GM12873 (cell line): ENCODE results near the gene ZNF654.
A peak's percentile ranks its signal among the peaks of the same experiment; 100 is the strongest.

ENCODE experiments used
- CTCF ChIP-seq: IDR thresholded peaks from 2 replicates; pipeline ENCODE4 v1.5.1; 2012; ENCODE audit warnings: low read depth, mild to moderate bottlenecking, moderate library complexity, low read length, control low read depth; ENCODE audit not compliant: insufficient read depth; ENCODE audit errors: missing control alignments

ZNF654 gene

GRCh38 chr3:88152841-88153240 lies 93.8 kb downstream of the ZNF654 start:
- no peak for TF ChIP-seq CTCF

DNA sequence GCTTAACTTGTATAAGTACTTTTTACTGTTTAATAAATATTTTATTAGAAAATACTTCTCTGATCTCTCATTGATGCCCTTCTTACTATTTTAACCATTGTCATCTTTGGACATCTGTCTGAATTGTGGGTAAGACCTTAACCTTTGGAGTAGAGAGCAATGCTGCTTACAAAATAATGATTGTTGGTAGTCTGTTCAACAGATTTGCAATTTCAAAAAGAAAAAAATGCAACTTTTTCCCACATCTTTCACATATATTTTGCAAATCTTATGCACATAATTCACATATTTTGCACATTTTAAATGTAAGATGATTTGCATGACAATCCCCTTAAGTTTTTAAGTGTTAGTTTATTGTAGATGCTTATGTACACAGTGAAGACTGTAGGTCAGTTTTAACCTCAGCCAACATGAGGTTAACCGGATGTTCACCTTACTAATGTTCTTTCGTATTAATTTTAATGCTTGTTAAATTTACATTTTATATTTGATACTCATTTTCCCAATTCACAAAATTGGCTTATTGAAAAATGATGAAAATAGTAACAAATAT lies 107.4 kb downstream of the ZNF654 start:
- TF ChIP-seq CTCF = no peak

DNA sequence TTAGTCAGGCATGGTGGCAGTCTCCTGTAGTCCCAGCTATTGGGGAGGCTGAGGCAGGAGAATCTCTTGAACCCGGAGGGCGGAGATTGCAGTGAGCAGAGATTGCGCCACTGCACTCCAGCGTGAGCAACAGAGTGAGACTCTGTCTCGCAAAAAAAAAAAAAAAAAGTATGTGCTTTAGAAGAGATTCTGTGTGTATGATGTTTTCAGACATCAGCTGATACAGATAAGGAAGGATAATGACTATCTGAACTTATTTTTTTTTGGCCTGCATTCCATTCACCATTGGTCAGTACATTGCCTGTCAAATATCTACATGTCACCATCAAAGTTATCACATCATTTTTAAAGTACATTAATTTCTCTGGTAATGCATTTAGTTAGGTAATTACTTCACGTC lies 108.1 kb downstream of the ZNF654 start:
- TF ChIP-seq CTCF = no peak

GRCh38 chr3:88167704-88168103 lies 108.6 kb downstream of the ZNF654 start:
- no peak for TF ChIP-seq CTCF

- TF ChIP-seq CTCF = no peak
These were observed 109.1 kb downstream of the ZNF654 start for GRCh38 chr3:88168171-88168570.

- peak; percentile 68 for TF ChIP-seq CTCF
These were observed 121.4 kb downstream of the ZNF654 start for GRCh38 chr3:88180398-88180999.

DNA sequence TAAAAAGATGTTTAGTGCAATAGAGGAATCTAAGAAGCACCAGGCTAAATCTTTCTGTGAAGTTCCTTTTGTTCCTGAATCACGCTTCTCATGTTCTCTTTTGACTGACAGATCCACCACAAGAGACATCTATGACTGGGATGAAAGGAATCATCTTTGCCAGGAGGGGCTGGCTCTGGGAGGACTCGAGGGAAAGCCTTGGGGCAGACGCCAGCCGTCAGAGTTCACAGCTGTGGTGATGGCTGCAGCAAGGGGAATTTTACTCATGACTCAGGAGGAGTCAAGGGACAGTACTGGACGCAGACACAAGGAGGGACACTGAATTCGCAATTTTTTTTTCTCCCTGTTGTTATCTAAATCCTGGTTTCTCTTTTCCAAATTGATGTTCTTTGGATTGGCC lies 129.4 kb downstream of the ZNF654 start:
- no peak for TF ChIP-seq CTCF
